A204.1 (cell line): ENCODE data around the gene CHST9.

Experiments used
- FAIRE-seq: peaks from 2 replicates; lab custom pipeline; 2012; peaks lifted over from hg19 to GRCh38; lab: Jason Lieb, UNC

CHST9 gene

DNA sequence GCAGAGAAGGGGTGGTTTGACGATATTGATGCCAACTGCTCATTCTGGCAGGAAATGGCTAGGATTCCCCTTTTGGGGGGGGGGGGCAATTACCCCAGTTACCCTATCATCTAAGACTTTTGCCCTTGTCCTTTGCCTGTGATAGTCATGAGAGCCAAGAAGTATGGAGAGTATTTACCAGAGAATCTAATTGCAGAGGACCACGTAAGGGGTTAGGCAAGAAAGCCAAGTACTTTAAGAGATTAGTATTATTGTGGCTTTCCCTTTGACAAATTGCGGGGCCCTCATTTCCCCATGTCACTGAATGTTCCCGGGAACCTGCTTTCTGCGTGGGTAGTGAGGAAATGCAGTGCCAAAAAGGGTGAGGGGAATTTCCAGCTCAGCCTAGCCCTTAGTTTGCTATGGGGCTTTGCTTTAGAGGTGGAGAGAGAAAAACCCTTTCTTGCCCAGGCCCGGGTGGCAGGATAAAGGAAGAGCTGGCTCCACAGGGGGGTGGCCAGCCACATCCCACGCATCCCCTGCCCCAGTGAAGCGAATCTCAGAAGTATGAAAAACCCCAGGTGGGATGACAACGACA, 321.1 kb downstream of the CHST9 start:
- FAIRE-seq: no peak

DNA sequence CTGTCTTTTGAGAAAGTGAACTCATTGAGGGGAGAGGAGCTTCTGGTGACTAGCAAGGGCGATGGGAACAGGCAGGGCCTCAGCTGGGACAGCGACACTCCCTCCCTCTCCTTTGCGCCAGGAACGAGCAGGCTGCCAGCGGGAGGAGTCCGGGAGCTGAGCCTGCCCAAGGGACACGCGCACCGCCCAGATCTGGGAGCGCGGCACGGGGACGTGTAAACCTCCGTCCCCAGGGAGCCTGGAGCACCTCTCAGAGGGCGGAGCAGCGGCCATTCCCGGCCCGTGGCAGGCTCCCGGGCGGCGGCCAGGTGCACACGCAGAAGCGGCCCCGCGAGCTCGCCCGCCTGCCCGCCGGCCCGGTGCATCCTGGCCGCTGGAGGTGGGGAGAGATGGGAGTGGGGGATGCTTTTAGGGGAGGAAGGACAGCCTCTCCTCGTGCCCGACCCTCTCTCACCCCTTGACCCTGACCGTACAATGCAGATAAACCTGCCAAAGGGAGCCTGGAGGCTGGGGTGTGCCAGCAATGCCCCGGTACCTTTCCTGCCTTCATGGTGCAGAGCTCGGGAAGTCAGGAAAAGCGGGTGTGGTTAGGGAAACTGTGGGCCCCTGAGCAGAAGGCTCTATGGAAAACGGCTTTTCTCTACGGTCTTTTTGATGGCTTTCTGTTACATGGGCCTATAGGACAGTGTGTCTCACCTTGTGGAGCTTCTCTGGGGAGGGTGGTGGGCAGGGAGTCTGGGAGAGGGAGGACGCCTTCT, 321.8 kb downstream of the CHST9 start:
- no peak for FAIRE-seq

GRCh38 chr18:26862084-26862483, 323.0 kb downstream of the CHST9 start:
- FAIRE-seq: no peak
